GM23338 (cell line): Measurements from ENCODE around the gene MCCC1. TPM values are rescaled to one million over a fixed set of nuclear protein-coding genes. Genes with fewer than 3 reads are reported as not detected.

Source experiments
- ATAC-seq: fragments of 200-7000 bp; cut with Tn5 transposase; 3 replicates; pipeline ENCODE4 v1.9.1; 2020
- DNase-seq: peaks from one replicate; pipeline ENCODE4 v3.0.0-alpha.2; 2015; ENCODE audit warnings: low spot score
- H2AFZ ChIP-seq: fragments of 200-600 bp; sonication (generic); 2 replicates; pipeline ENCODE4 v1.8.0; 2016; ENCODE audit warnings: antibody characterized with exemption, mild to moderate bottlenecking, moderate library complexity
- H3F3A ChIP-seq: fragments of 200-600 bp; sonication (generic); replicated peaks from 2 replicates; pipeline ENCODE4 v1.8.0; 2017; ENCODE audit warnings: antibody characterized with exemption, mixed run types, low read depth
- H3K27ac ChIP-seq: fragments of 200-600 bp; sonication (generic); 2 replicates; pipeline ENCODE4 v1.6.1; 2016; ENCODE audit warnings: low read depth
- H3K27me3 ChIP-seq: fragments of 200-600 bp; sonication (generic); 2 replicates; pipeline ENCODE4 v1.8.0; 2016; ENCODE audit warnings: mild to moderate bottlenecking, mixed run types, moderate library complexity; ENCODE audit not compliant: insufficient read depth
- H3K36me3 ChIP-seq: fragments of 200-600 bp; sonication (generic); 2 replicates; pipeline ENCODE4 v1.8.0; 2016; ENCODE audit warnings: mild to moderate bottlenecking; ENCODE audit not compliant: insufficient read depth
- H3K4me1 ChIP-seq: fragments of 200-600 bp; sonication (generic); 2 replicates; pipeline ENCODE4 v1.8.0; 2016; ENCODE audit warnings: mild to moderate bottlenecking, moderate library complexity; ENCODE audit not compliant: insufficient read depth
- H3K4me2 ChIP-seq: fragments of 200-600 bp; sonication (generic); 2 replicates; pipeline ENCODE4 v1.7.1; 2017; ENCODE audit warnings: mixed run types
- H3K4me3 ChIP-seq: fragments of 200-600 bp; sonication (generic); 2 replicates; pipeline ENCODE4 v1.6.1; 2016; ENCODE audit warnings: mixed run types
- H3K79me2 ChIP-seq: fragments of 200-600 bp; sonication (generic); replicated peaks from 2 replicates; pipeline ENCODE4 v1.8.0; 2017; ENCODE audit warnings: mild to moderate bottlenecking; ENCODE audit not compliant: insufficient read depth
- H3K9me2 ChIP-seq: fragments of 200-600 bp; sonication (generic); 2 replicates; pipeline ENCODE4 v1.8.0; 2017; ENCODE audit not compliant: insufficient read depth
- H4K20me1 ChIP-seq: fragments of 200-600 bp; sonication (generic); replicated peaks from 2 replicates; pipeline ENCODE4 v1.8.0; 2017; ENCODE audit warnings: mild to moderate bottlenecking; ENCODE audit not compliant: insufficient read depth
- H3K27ac Mint-ChIP-seq: 2 replicates; pipeline ENCODE4 v1.8.0; 2020; ENCODE audit warnings: inconsistent platforms, mild to moderate bottlenecking, moderate library complexity, mixed read lengths
- H3K27me3 Mint-ChIP-seq: 3 replicates; pipeline ENCODE4 v1.8.0; 2022; ENCODE audit warnings: low read depth, mild to moderate bottlenecking, moderate library complexity, mixed read lengths, inconsistent platforms; ENCODE audit not compliant: insufficient read depth, poor library complexity
- H3K36me3 Mint-ChIP-seq: 3 replicates; pipeline ENCODE4 v1.8.0; 2021; ENCODE audit warnings: low read depth, mild to moderate bottlenecking, inconsistent platforms, moderate library complexity, mixed read lengths
- H3K4me1 Mint-ChIP-seq: 3 replicates; pipeline ENCODE4 v1.8.0; 2020; ENCODE audit warnings: mild to moderate bottlenecking, inconsistent platforms, mixed read lengths
- H3K4me3 Mint-ChIP-seq: 3 replicates; pipeline ENCODE4 v1.8.0; 2021; ENCODE audit warnings: moderate library complexity, mild to moderate bottlenecking, inconsistent platforms, mixed read lengths
- H3K9me3 Mint-ChIP-seq: 3 replicates; pipeline ENCODE4 v1.8.0; 2020; ENCODE audit warnings: moderate library complexity, mild to moderate bottlenecking, inconsistent platforms, mixed read lengths
- CREB1 ChIP-seq: fragments of 250-450 bp; sonication (Bioruptor Pico); IDR thresholded peaks from 2 replicates; pipeline ENCODE4 v1.5.0; 2020; ENCODE audit warnings: low read depth, mild to moderate bottlenecking, moderate library complexity
- ETS1 ChIP-seq: IDR thresholded peaks from 2 replicates; pipeline ENCODE4 v1.6.1; 2016; ENCODE audit warnings: antibody characterized with exemption
- EZH2 ChIP-seq: fragments of 200-600 bp; sonication (generic); IDR thresholded peaks from one replicate; pipeline ENCODE4 v1.8.0; 2017; ENCODE audit warnings: antibody characterized with exemption, mild to moderate bottlenecking, low read depth; ENCODE audit not compliant: unreplicated experiment
- EZH2phosphoT487 ChIP-seq: fragments of 200-600 bp; sonication (generic); IDR thresholded peaks from one replicate; pipeline ENCODE4 v1.8.1; 2018; ENCODE audit warnings: antibody characterized with exemption; ENCODE audit not compliant: unreplicated experiment
- JUNB ChIP-seq: IDR thresholded peaks from one replicate; pipeline ENCODE4 v1.6.1; 2016; ENCODE audit warnings: antibody characterized with exemption; ENCODE audit not compliant: unreplicated experiment
- NANOG ChIP-seq: IDR thresholded peaks from 2 replicates; pipeline ENCODE4 v1.6.1; 2016; ENCODE audit warnings: antibody characterized with exemption, borderline replicate concordance
- POLR2AphosphoS5 ChIP-seq: IDR thresholded peaks from 2 replicates; pipeline ENCODE4 v1.6.1; 2016; ENCODE audit warnings: antibody characterized with exemption, low read depth
- REST ChIP-seq: IDR thresholded peaks from one replicate; pipeline ENCODE4 v1.6.1; 2018; ENCODE audit warnings: antibody characterized with exemption; ENCODE audit not compliant: unreplicated experiment
- STAT1 ChIP-seq: IDR thresholded peaks from one replicate; pipeline ENCODE4 v1.6.1; 2016; ENCODE audit warnings: antibody characterized with exemption; ENCODE audit not compliant: unreplicated experiment
- ZNF114 ChIP-seq: fragments of 250-450 bp; sonication (Bioruptor Pico); IDR thresholded peaks from 2 replicates; pipeline ENCODE4 v1.5.0; 2020; ENCODE audit warnings: mild to moderate bottlenecking, moderate library complexity
- ZNF331 ChIP-seq: fragments of 250-450 bp; sonication (Bioruptor Pico); IDR thresholded peaks from 2 replicates; pipeline ENCODE4 v1.5.0; 2020; ENCODE audit warnings: low read depth, mild to moderate bottlenecking, moderate library complexity
- ZNF462 ChIP-seq: fragments of 250-450 bp; sonication (Bioruptor Pico); IDR thresholded peaks from 2 replicates; pipeline ENCODE4 v1.5.0; 2020; ENCODE audit warnings: mild to moderate bottlenecking, moderate library complexity
- polyA plus RNA-seq: library from polyadenylated mRNA; unstranded; fragments of >200 nt; fragmentation: Nextera tagmentation; extraction: Ambion mirVana; gene quantifications from 2 replicates; pipeline ENCODE4 v1.2.1, GENCODE V29; 2016
- total RNA-seq: library from RNA; depleted of rRNA; stranded (reverse); fragments of >200 nt; shearing (Covaris generic); gene quantifications from 2 replicates; pipeline ENCODE4 v1.2.3, GENCODE V29; 2014
- TF ChIP-seq, protein P1 (sequence below), 2 experiments: fragments of 200-600 bp in 1 of 2; sonication (generic) in 1 of 2; conservative IDR thresholded peaks; 2 replicates each; pipeline versions ENCODE4 v1.5.1 to v1.6.1; 2016 to 2017; ENCODE audit warnings: antibody characterized with exemption in 2 of 2, low read depth in 2 of 2, mild to moderate bottlenecking in 2 of 2, moderate library complexity in 1 of 2

The MCCC1 gene
- total and polyA plus RNA-seq, 2 experiments from 2014 or later = 20.2 to 24.2 TPM

GRCh38 chr3:183123891-183124290 is 24.6 kb upstream of the MCCC1 start:
- Mint-ChIP-seq H3K27ac (no peak overlapping the region), H3K4me1 (no peaks in the 10 kb centered on the region), H3K27me3 (peaks cover 2% of the 10 kb centered on the region), H3K36me3 (no peaks in the 10 kb centered on the region; the same call in 2 of the 3 replicates), H3K9me3 (0 out of 3 replicates have a peak, but pooled peaks cover under 1% of the 10 kb centered on the region), H3K4me3 (no peak overlapping the region)
- Histone ChIP-seq H3K36me3 (no peaks in the 10 kb centered on the region), H3K4me1 (no peaks in the 10 kb centered on the region), H3F3A (no peaks in the 10 kb centered on the region), H3K4me3 (no peak overlapping the region), H2AFZ (no peak overlapping the region), H3K27me3 (no peaks in the 10 kb centered on the region), H3K27ac (no peak overlapping the region), H3K4me2 (no peak overlapping the region), H3K9me2 (no peaks in the 10 kb centered on the region), H3K79me2 (no peaks in the 10 kb centered on the region), H4K20me1 (no peaks in the 10 kb centered on the region)
- ATAC-seq (no peak), DNase-seq (no peak)
- TF ChIP-seq REST (no peak), EZH2 (no peak), NANOG (no peak), ZNF114 (CRISPR knock-in tag) (no peak), CREB1 (CRISPR knock-in tag) (no peak), EZH2phosphoT487 (no peak), ETS1 (no peak), ZNF331 (CRISPR knock-in tag) (no peak), POLR2AphosphoS5 (no peak), JUNB (no peak), ZNF462 (no peak), STAT1 (no peak)
- TF ChIP-seq, protein P1, sequence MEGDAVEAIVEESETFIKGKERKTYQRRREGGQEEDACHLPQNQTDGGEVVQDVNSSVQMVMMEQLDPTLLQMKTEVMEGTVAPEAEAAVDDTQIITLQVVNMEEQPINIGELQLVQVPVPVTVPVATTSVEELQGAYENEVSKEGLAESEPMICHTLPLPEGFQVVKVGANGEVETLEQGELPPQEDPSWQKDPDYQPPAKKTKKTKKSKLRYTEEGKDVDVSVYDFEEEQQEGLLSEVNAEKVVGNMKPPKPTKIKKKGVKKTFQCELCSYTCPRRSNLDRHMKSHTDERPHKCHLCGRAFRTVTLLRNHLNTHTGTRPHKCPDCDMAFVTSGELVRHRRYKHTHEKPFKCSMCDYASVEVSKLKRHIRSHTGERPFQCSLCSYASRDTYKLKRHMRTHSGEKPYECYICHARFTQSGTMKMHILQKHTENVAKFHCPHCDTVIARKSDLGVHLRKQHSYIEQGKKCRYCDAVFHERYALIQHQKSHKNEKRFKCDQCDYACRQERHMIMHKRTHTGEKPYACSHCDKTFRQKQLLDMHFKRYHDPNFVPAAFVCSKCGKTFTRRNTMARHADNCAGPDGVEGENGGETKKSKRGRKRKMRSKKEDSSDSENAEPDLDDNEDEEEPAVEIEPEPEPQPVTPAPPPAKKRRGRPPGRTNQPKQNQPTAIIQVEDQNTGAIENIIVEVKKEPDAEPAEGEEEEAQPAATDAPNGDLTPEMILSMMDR (conservative IDR thresholded peaks at IDR 0.05; ENCODE audit: low read depth in 2 of 2) = no peak
